Urinary bladder (tissue), 4 donors: ENCODE data around the gene PRKCH. TPM values are rescaled to one million over a fixed set of nuclear protein-coding genes. Genes with fewer than 3 reads are reported as not detected.
"Not testable (repeated sequence)": the region's sequence is repeated elsewhere in the genome, so short reads cannot be mapped to it uniquely, and the experiment has no call there.

ENCODE experiments used
- DNase-seq: peaks from one replicate; pipeline ENCODE4 v3.0.0-alpha.2; 2015; ENCODE audit errors: extremely low spot score
- H3K27ac ChIP-seq: one replicate; pipeline ENCODE4 v1.5.1; 2013; ENCODE audit warnings: low read depth, mild to moderate bottlenecking, moderate library complexity
- H3K36me3 ChIP-seq: one replicate; pipeline ENCODE4 v1.6.1; 2013; ENCODE audit warnings: mild to moderate bottlenecking, moderate library complexity; ENCODE audit not compliant: insufficient read depth
- H3K4me1 ChIP-seq: one replicate; pipeline ENCODE4 v1.6.1; 2013; ENCODE audit warnings: mild to moderate bottlenecking, moderate library complexity; ENCODE audit not compliant: insufficient read depth
- H3K4me3 ChIP-seq: one replicate; pipeline ENCODE4 v1.5.1; 2013; ENCODE audit warnings: low read depth, low read length
- WGBS: extraction: QIAGEN DNeasy Blood & Tissue Kit; methylation state at CpG from one replicate; pipeline ENCODE4 v1.1.7; 2013; 5-methylcytosine and 5-hydroxymethylcytosine counted together
- polyA plus RNA-seq: library from polyadenylated mRNA; stranded (reverse); fragments of 200-250 nt; gene quantifications from one replicate; pipeline ENCODE4 v1.2.3, GENCODE V29; 2013
- total RNA-seq: library from RNA; depleted of rRNA; stranded (reverse); fragments of >200 nt; gene quantifications from one replicate; pipeline ENCODE4 v1.2.3, GENCODE V29; 2014
- donor health status: healthy with polysubstance abuse.
- donor health status: healthy.

The PRKCH gene
- total and polyA plus RNA-seq, 2 donors = 13.3 to 53.6 TPM

DNA sequence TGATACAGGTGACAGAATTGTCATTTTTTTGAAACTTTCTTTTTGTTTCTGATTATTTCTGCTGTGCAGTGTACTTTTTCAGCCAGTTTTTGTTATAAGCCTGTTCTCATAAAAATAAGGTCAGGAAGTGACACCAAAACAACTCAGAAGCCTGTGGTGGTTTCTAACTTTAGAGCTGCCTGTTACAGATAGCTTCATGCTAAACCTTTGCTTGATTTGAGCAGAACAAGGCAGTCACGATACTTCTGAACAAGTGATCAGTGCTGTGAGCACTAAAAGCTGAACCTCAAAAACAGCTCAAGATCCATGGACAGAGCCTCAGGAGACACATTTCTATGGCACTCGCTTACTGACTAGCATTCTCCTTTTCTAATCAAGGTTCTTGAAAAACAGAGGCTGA, 82.0 kb downstream of the PRKCH start:
- 49% methylated on average over 2 of the region's 2 CpGs for WGBS
- peaks cover 1% of the 10 kb centered on the region for H3K36me3 ChIP-seq
- no peaks in the 10 kb centered on the region for H3K4me1 ChIP-seq
- no peak overlapping the region for H3K27ac ChIP-seq
- no peak overlapping the region for H3K4me3 ChIP-seq
- no peak for DNase-seq

DNA sequence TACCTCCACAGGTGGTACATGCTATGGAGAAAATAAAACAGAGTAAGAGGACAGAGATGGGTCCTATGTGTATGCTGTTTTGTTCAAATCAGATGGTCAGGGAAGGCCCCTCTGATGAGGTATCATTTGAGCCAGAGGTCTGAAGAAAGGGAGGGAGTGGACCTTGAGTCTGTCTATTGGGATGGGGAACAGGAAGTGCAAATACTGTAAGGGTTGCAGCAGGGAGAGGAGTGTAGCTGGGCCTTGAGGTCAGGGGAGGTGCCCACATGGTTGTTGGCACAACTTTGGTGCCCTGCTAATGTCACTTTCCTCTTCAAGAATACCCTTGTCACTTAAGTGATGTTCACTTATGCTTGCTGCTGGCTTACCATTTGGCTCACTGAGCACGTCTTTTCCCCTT, 83.3 kb downstream of the PRKCH start:
- Histone ChIP-seq H3K4me1 (no peaks in the 10 kb centered on the region), H3K4me3 (no peak overlapping the region), H3K27ac (no peak overlapping the region), H3K36me3 (no peaks in the 10 kb centered on the region)
- DNase-seq = no peak
- WGBS = 70% methylated on average over 1 of the region's 1 CpG

DNA sequence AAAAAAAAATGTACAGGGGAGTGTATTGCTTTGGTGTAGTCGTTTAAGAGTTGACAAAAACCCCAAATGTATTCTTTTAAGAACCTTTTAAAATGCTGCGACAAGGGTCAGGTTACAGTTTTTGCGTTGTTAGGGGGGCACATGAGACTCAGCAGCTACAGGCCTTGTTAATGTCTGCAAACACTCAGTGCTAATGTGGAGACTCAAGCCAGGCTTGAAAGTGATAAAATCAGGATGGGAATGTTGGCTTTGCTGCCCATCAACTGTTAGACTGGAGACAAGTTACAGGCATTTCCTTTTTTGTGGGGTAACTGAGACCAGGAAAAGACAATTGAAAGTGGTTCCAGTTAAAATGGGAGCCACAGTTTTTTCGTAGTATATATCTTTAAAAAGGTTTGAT, 84.8 kb downstream of the PRKCH start:
- Histone ChIP-seq H3K27ac (no peak overlapping the region), H3K4me1 (no peaks in the 10 kb centered on the region), H3K36me3 (no peaks in the 10 kb centered on the region), H3K4me3 (no peak overlapping the region)
- DNase-seq = no peak
- WGBS = 30% methylated on average over 4 of the region's 4 CpGs

GRCh38 chr14:61406675-61407074, 85.3 kb downstream of the PRKCH start:
- H3K4me1 ChIP-seq = no peaks in the 10 kb centered on the region
- DNase-seq = no peak
- no peaks in the 10 kb centered on the region for H3K36me3 ChIP-seq
- 29% methylated on average over 6 of the region's 6 CpGs for WGBS
- H3K4me3 ChIP-seq = no peak overlapping the region
- no peak overlapping the region for H3K27ac ChIP-seq

DNA sequence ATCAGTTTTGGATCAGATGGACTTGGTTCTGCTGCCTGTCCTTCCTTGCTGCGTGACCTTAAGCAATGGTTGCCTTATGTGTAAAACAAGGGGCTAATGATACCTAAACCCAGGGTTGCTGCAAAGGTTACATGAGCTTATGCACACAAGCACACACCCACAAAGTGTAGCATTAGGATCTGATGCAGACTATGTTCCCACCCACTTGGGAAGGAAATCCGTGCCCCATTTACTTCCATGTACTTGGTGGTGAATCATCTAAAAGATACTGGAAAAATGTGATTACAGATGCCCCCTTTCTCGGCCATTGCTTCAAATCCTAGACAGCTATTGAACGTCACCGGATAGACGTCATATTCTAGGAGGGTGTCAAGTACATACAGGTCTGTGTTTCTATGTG, 87.1 kb downstream of the PRKCH start:
- Histone ChIP-seq H3K4me1 (no peaks in the 10 kb centered on the region), H3K4me3 (no peak overlapping the region), H3K27ac (no peak overlapping the region), H3K36me3 (no peaks in the 10 kb centered on the region)
- 90% methylated on average over 6 of the region's 6 CpGs for WGBS
- DNase-seq = no peak

GRCh38 chr14:61409782-61410181, 88.4 kb downstream of the PRKCH start:
- 48% methylated on average over 1 of the region's 1 CpG for WGBS
- H3K4me3 ChIP-seq = no peak overlapping the region
- no peaks in the 10 kb centered on the region for H3K36me3 ChIP-seq
- H3K27ac ChIP-seq = no peak overlapping the region
- H3K4me1 ChIP-seq = no peaks in the 10 kb centered on the region
- no peak for DNase-seq

GRCh38 chr14:61415934-61416333, 94.6 kb downstream of the PRKCH start:
- H3K36me3 ChIP-seq, H3K4me1 ChIP-seq, DNase-seq, H3K27ac ChIP-seq, H3K4me3 ChIP-seq: not testable (repeated sequence)
- WGBS = 91% methylated on average over 4 of the region's 4 CpGs

DNA sequence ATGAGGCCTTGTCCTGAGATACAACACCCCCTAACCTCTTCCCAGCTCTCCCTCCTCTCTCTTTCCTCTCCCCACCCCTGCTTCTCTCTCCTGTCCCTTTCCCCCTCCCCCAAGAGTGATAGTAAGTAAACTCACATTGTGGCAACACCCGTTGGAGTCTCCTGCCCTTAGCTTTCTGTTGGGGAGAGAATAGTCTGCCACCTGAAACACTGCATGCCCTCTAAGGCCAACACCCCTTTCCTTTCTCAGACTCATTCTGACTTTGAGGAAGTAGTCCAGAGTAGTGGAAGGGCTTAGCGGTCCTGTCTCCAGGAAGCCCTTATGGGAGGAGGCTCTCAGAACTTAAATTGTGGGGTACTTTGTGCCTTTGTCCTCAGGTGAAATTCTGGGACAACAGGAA, 95.2 kb downstream of the PRKCH start:
- Histone ChIP-seq H3K36me3 (no peaks in the 10 kb centered on the region), H3K27ac (no peak overlapping the region), H3K4me1 (no peaks in the 10 kb centered on the region), H3K4me3 (no peak overlapping the region)
- WGBS = 68% methylated on average over 2 of the region's 2 CpGs
- DNase-seq = no peak

DNA sequence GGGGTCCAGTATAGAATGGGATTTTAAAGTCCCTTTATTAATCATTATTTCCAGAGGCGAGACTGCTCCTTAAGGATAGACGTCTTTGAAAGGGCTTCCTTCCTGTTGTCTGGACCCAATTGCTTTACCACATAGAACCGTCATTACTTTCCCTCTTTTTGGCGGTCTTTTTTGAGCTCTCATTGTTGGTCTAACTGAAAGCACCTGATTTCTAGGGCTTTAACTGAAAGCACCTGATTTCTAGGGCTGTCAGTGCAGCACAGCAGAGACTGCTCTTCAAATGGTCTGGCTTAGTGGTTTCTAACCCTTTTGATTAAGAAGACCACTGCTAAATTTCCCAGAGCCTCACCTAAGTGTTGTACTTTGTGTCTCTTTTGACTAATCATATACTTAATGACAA, 95.8 kb downstream of the PRKCH start:
- no peaks in the 10 kb centered on the region for H3K4me1 ChIP-seq
- DNase-seq = no peak
- WGBS = 78% methylated on average over 4 of the region's 4 CpGs
- H3K36me3 ChIP-seq = no peaks in the 10 kb centered on the region
- H3K27ac ChIP-seq = no peak overlapping the region
- no peak overlapping the region for H3K4me3 ChIP-seq

DNA sequence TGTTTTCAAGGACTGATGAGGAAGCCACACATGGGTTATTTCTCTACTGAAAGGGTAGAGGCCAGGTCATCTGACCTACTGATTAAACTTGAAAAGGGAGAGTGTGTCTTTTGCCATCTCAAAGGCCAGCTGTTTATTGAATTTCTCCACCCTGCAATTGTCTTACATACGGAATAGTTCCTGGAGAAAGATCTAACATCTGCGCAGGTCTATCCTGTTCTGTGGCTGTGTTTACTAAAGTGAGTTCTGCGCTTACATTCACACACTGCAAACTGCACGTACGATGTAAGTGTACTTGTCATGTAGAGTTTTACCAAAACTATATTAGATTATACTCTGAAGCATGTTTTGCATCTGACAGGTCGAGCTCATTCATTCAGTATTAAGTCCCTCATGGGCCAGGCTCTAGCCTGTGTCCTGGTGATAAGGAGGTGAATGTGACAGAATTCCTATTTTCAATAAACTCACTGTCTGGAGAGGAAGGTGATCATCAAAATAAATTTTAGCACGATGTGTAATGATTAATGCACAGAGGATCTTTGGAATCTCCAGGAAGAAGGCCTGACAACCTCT, 96.6 kb downstream of the PRKCH start:
- Histone ChIP-seq H3K27ac (no peak overlapping the region), H3K4me3 (no peak overlapping the region), H3K4me1 (no peaks in the 10 kb centered on the region), H3K36me3 (no peaks in the 10 kb centered on the region)
- DNase-seq = no peak
- WGBS = 66% methylated on average over 7 of the region's 7 CpGs

DNA sequence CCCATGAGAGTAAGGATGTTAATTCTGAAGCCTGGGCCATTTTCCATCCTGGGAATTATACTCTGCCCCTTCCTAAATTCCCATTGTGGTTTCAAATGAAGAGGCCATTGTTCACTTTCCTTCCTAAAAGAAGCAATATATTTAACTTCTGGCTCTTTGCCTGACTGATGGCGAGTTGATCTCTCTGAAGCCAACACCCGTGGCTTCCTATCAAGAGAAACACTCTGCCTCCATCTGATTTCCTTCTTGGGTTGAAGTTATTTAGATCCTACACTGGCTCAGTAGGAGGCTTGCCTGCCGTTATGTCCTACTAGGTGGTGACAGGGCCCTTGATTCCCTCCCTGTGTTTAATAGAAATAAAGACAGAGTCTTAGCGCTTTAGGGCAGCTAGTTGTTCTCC, 97.4 kb downstream of the PRKCH start:
- H3K27ac ChIP-seq = no peak overlapping the region
- no peaks in the 10 kb centered on the region for H3K4me1 ChIP-seq
- H3K4me3 ChIP-seq = no peak overlapping the region
- no peak for DNase-seq
- H3K36me3 ChIP-seq = no peaks in the 10 kb centered on the region
- 34% methylated on average over 4 of the region's 4 CpGs for WGBS

DNA sequence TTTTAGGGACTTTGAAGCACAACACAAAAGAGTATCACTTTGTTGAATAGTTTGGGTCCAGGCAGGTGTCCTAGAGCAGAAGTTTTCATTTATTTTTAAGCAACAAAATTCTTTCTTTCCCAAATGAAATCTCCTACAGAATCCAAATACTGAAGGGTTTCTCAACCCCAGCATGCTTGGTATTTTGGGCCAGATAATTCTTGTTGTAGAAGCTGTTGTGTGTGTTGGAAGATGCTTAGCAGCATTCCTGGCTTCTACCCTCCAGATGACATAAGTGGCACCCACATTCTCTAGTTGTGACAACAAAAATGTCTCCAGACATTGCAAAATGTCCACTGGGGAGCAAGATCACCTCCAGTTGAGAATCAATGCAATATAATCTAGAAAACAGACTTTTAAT, 97.8 kb downstream of the PRKCH start:
- no peak overlapping the region for H3K27ac ChIP-seq
- no peak overlapping the region for H3K4me3 ChIP-seq
- H3K36me3 ChIP-seq = no peaks in the 10 kb centered on the region
- no peak for DNase-seq
- no peaks in the 10 kb centered on the region for H3K4me1 ChIP-seq

- Histone ChIP-seq H3K27ac (no peak overlapping the region), H3K4me1 (no peaks in the 10 kb centered on the region), H3K4me3 (no peak overlapping the region), H3K36me3 (no peaks in the 10 kb centered on the region)
- 69% methylated on average over 4 of the region's 4 CpGs for WGBS
- no peak for DNase-seq
Observed at GRCh38 chr14:61420326-61420725, 98.9 kb downstream of the PRKCH start.

DNA sequence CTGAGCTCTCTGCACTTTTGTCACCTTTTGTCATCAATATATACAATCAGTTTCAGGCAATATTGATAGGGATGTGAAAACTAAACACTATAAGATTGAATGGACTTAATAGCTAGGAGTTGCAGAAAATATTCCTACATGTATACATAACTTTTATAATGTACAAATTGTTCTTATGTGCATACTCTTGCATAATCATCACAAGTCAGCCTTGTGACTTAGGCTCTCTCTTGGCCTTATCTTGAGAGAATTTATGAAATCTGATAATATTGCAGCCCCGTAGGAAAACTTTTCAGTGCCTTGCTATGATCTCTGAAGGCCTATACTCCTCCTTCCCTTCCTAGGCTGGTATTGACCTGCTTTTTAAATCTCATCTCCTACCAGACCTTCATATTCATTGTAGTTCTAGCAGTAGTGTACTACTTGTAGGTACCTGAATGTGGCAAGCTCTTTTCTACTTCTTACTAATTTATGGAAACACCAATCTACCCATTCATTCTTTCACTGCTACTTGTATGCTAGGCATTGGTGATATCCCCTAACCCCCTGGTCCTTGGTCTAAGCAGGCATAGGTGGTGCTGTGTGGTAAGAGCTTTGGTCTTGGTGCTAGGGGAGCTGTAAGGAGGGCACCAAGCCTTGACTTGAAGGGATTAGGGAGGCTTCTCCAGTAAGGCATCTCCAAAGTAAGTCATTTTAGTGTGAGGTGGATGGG, 100.0 kb downstream of the PRKCH start:
- Histone ChIP-seq H3K36me3 (no peaks in the 10 kb centered on the region), H3K4me1 (no peaks in the 10 kb centered on the region), H3K27ac (no peak overlapping the region), H3K4me3 (no peak overlapping the region)
- WGBS = 57% methylated on average over 1 of the region's 1 CpG
- no peak for DNase-seq

DNA sequence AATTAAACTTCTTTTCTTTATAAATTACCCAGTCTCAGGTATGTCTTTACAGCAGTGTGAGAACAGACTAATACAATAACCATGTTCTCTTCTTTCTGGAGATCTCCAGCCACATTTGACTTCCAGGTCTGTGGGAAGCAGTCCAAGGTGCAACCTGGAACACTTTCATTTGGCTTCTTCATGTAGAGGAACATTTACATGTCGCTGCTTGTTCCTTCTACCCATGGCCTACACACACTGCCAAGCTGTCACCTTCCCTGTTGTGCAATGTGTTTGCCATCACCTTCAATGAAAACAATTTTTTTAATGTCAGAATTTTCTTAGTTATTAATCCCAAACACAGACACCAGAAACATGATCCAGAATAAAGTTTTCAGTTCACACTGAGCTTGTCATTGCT, 104.7 kb downstream of the PRKCH start:
- H3K36me3 ChIP-seq = no peaks in the 10 kb centered on the region
- no peak for DNase-seq
- no peaks in the 10 kb centered on the region for H3K4me1 ChIP-seq
- H3K27ac ChIP-seq = no peak overlapping the region
- WGBS = 90% methylated on average over 1 of the region's 1 CpG
- no peak overlapping the region for H3K4me3 ChIP-seq
